Activated T-helper 1 cell treated with anti-CD3 and anti-CD28 coated beads, Interleukin-12 subunit alpha, Interleukin-12 subunit beta, Interleukin-2, Interleukin-4 antibody, amounts not matched to agents 30 ng/mL and 10 ng/mL and 1 ng/mL, durations not matched to agents 14 hours and 24 hours and 36 hours (primary cell): ENCODE data around the gene CTNNA2. TPM values are rescaled to one million over a fixed set of nuclear protein-coding genes. Genes with fewer than 3 reads are reported as not detected.

ENCODE experiments used
- DNase-seq: peaks from one replicate; pipeline ENCODE4 v3.0.0; 2021; ENCODE audit warnings: low spot score
- H3K27ac Mint-ChIP-seq: one replicate; pipeline ENCODE4 v1.8.0; 2021; ENCODE audit warnings: mild to moderate bottlenecking, mixed read lengths
- H3K27me3 Mint-ChIP-seq: one replicate; pipeline ENCODE4 v1.8.0; 2022; ENCODE audit warnings: mild to moderate bottlenecking, moderate library complexity, mixed read lengths; ENCODE audit not compliant: insufficient read depth
- H3K36me3 Mint-ChIP-seq: one replicate; pipeline ENCODE4 v1.8.0; 2021; ENCODE audit warnings: low read depth, mixed read lengths
- H3K4me1 Mint-ChIP-seq: one replicate; pipeline ENCODE4 v1.8.0; 2021; ENCODE audit warnings: low read depth, mixed read lengths
- H3K4me3 Mint-ChIP-seq: one replicate; pipeline ENCODE4 v1.8.0; 2021; ENCODE audit warnings: mild to moderate bottlenecking, moderate library complexity, mixed read lengths
- H3K9me3 Mint-ChIP-seq: one replicate; pipeline ENCODE4 v1.8.0; 2021; ENCODE audit warnings: mixed read lengths
- intact Hi-C: fragments of 100-400 bp; cut with micrococcal nuclease; formaldehyde crosslinking; loops from one replicate; pipeline ENCODE4 v1.15.1; 2024
- total RNA-seq: library from RNA; stranded (reverse); gene quantifications from 2 replicates; pipeline ENCODE4 v1.2.3, GENCODE V29; 2022

CTNNA2 gene
- total RNA-seq, 1 donor from 2014 or later: not detected

GRCh38 chr2:79915455-79915854 lies 402.6 kb downstream of the CTNNA2 start:
- intact Hi-C loops: no loop called here
- no peak overlapping the region for H3K4me3 Mint-ChIP-seq
- no peak overlapping the region for H3K27ac Mint-ChIP-seq
- H3K4me1 Mint-ChIP-seq: no peaks in the 10 kb centered on the region
- no peaks in the 10 kb centered on the region for H3K36me3 Mint-ChIP-seq
- H3K9me3 Mint-ChIP-seq: no peaks in the 10 kb centered on the region
- no peaks in the 10 kb centered on the region for H3K27me3 Mint-ChIP-seq
- DNase-seq: no peak

DNA sequence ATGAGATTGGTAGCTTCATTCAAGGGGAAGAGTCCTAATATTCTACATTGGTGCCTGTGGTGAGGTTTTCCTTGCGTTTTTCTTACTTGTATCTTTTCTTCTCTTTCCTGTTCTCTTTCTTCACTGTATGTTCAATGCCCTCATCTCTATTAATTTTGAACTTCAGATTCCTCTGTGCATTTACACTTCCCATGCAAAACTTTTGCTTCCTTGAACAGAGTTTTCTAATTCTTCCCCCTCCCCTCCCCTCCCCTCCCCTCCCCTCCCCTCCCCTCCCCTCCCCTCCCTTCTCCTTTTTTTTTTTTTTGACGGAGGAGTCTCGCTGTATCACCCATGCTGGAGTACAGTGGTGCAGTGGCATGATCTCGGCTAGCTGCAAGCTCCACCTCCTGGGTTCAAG lies 403.4 kb downstream of the CTNNA2 start:
- intact Hi-C loops: no loop called here
- Mint-ChIP-seq H3K4me1 (no peaks in the 10 kb centered on the region), H3K36me3 (no peaks in the 10 kb centered on the region), H3K4me3 (no peak overlapping the region), H3K27me3 (no peaks in the 10 kb centered on the region), H3K27ac (no peak overlapping the region), H3K9me3 (no peaks in the 10 kb centered on the region)
- DNase-seq: no peak

- Mint-ChIP-seq H3K9me3 (no peaks in the 10 kb centered on the region), H3K36me3 (no peaks in the 10 kb centered on the region), H3K4me3 (no peak overlapping the region), H3K27me3 (no peaks in the 10 kb centered on the region), H3K4me1 (no peaks in the 10 kb centered on the region), H3K27ac (no peak overlapping the region)
- intact Hi-C loops: no loop called here
- DNase-seq: no peak
These were observed 407.7 kb downstream of the CTNNA2 start for GRCh38 chr2:79920512-79921076.

DNA sequence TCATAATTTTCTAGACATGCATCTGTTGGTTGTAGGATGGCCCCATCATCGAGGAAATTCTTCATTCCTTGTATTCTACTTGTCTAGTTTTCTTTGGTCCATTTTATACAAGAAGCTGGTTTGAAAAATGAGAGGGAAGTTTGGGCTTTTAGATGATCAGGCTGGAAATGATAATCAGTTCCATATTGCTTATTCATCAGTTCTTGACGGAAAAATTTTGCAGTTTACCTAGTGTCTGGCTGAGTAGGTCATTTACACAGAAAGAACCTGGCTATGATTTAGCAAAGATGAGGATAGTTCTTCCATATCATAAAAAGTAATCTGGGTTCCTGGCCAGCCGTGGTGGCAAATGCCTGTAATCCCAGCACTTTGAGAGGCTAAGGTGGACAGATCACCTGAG lies 416.8 kb downstream of the CTNNA2 start:
- Mint-ChIP-seq H3K27ac (no peak overlapping the region), H3K9me3 (no peaks in the 10 kb centered on the region), H3K36me3 (no peaks in the 10 kb centered on the region), H3K27me3 (no peaks in the 10 kb centered on the region), H3K4me3 (no peak overlapping the region), H3K4me1 (no peaks in the 10 kb centered on the region)
- intact Hi-C loops: no loop called here
- DNase-seq: no peak

DNA sequence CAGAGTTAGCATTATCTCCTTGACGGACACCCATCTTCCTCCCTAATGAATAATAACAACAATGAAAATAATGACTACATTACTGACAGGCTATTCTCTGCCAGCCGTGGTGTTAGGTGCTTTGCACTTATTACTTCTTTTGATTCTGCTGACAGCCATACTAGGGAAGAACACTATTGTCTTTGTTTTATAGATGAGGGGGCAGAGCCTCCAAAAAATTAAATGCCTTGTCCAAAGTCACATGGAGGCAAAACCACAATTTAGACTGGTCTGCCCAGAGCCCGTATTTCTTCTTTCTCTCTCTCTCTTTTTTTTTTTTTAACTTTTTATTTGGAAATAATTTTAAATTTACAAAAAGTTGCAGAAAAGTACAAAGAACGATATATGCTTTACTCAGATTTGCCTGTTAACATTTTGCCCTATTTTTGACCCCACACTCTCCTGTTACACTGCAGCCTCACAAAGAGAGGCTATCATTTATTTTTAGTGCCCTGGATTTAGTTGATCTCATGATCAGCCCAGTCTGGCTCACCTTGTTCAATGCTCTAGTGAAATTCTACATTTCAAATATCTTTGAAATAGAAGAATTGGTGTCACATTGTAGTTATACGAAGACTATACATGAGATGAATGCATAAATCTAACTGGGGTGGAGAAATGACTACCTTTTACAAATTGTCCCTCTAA lies 422.3 kb downstream of the CTNNA2 start:
- no peaks in the 10 kb centered on the region for H3K36me3 Mint-ChIP-seq
- no peak overlapping the region for H3K27ac Mint-ChIP-seq
- H3K9me3 Mint-ChIP-seq: no peaks in the 10 kb centered on the region
- no peak for DNase-seq
- H3K27me3 Mint-ChIP-seq: no peaks in the 10 kb centered on the region
- no peak overlapping the region for H3K4me3 Mint-ChIP-seq
- no peaks in the 10 kb centered on the region for H3K4me1 Mint-ChIP-seq
- intact Hi-C loops: no loop called here

DNA sequence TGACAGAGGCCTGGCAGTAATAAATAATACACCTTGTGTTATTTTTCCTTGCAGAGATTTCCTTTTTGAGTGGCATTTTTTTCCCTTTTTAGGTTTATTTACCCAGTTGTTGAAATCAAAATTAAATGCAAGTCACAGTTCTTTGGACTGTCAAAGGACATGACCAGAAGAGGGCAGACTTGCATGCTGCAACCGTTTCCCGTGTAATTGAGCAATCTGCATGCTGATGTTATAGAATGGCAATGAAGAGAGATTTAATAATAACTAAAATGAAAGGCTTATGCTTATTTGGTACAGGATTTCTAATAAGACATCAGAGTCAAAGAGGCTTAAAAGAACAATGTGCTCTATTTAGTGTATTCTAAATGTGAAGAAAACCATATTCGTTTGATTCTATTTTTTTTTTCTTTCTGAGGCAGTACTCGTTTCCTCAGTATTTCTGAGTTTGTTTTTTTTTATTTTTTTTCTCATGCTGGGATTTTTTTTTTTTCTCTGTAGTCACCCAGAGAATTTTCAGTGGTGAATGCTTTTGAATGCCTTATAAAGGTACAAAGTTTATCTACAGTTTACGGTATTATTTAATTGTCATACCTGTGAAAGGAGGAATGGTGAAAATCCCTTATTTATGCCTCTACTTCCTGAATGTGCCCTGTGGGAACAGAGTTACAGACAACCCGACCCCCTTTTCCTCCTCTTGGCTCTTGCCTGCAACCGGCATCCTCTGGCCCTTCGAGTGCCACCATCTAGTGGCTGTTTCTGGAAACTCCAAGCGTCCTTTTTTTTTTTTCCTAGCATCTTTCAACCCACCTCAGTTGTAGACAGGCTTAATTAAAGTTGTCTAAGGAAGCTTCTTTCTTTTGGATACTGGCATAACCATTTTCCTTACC lies 423.2 kb downstream of the CTNNA2 start:
- Mint-ChIP-seq H3K27ac (no peak overlapping the region), H3K36me3 (no peaks in the 10 kb centered on the region)
- no peak for DNase-seq

GRCh38 chr2:79936715-79937114 lies 423.9 kb downstream of the CTNNA2 start:
- no peak overlapping the region for H3K27ac Mint-ChIP-seq
- no peaks in the 10 kb centered on the region for H3K4me1 Mint-ChIP-seq
- intact Hi-C loops: no loop called here
- no peak overlapping the region for H3K4me3 Mint-ChIP-seq
- no peaks in the 10 kb centered on the region for H3K36me3 Mint-ChIP-seq
- no peak for DNase-seq
- no peaks in the 10 kb centered on the region for H3K9me3 Mint-ChIP-seq
- H3K27me3 Mint-ChIP-seq: no peaks in the 10 kb centered on the region

More for the DNA sequence above, 423.2 kb downstream of the CTNNA2 start:
- intact Hi-C loops: no loop called here
- Mint-ChIP-seq H3K4me3 (no peak overlapping the region), H3K27me3 (no peaks in the 10 kb centered on the region), H3K9me3 (no peaks in the 10 kb centered on the region), H3K4me1 (no peaks in the 10 kb centered on the region)

DNA sequence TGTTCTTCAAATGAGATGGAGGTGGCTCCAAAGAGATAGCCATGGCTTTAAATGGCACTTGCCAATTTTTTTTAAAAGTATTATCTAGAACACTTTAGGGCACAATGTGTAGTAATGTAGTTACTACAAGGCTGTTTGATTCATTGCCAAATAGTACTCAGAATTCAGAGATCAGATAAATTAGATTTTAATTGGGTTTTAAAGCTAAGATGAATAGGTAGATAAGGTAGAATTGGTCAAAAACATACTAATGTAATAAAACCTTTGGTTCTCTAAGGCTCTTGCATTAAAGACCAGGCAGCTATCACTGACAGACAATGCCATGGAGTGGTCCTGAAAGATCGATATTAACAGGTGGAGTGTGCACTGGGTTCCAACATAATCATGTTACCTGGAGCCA lies 425.8 kb downstream of the CTNNA2 start:
- intact Hi-C loops: no loop called here
- Mint-ChIP-seq H3K36me3 (no peaks in the 10 kb centered on the region), H3K27ac (no peak overlapping the region), H3K27me3 (no peaks in the 10 kb centered on the region), H3K9me3 (no peaks in the 10 kb centered on the region), H3K4me1 (no peaks in the 10 kb centered on the region), H3K4me3 (no peak overlapping the region)
- DNase-seq: no peak

- no peaks in the 10 kb centered on the region for H3K4me1 Mint-ChIP-seq
- H3K9me3 Mint-ChIP-seq: no peaks in the 10 kb centered on the region
- no peaks in the 10 kb centered on the region for H3K27me3 Mint-ChIP-seq
- DNase-seq: no peak
- intact Hi-C loops: no loop called here
- H3K27ac Mint-ChIP-seq: no peak overlapping the region
- no peak overlapping the region for H3K4me3 Mint-ChIP-seq
- H3K36me3 Mint-ChIP-seq: no peaks in the 10 kb centered on the region
These were observed 427.5 kb downstream of the CTNNA2 start for GRCh38 chr2:79940364-79940763.

GRCh38 chr2:79941179-79941578 lies 428.3 kb downstream of the CTNNA2 start:
- Mint-ChIP-seq H3K4me3 (no peak overlapping the region), H3K27ac (no peak overlapping the region), H3K9me3 (no peaks in the 10 kb centered on the region), H3K27me3 (no peaks in the 10 kb centered on the region), H3K36me3 (no peaks in the 10 kb centered on the region), H3K4me1 (no peaks in the 10 kb centered on the region)
- intact Hi-C loops: no loop called here
- DNase-seq: no peak

- Mint-ChIP-seq H3K9me3 (no peaks in the 10 kb centered on the region), H3K27me3 (no peaks in the 10 kb centered on the region), H3K36me3 (no peaks in the 10 kb centered on the region), H3K27ac (no peak overlapping the region), H3K4me1 (no peaks in the 10 kb centered on the region), H3K4me3 (no peak overlapping the region)
- intact Hi-C loops: no loop called here
- no peak for DNase-seq
These were observed 431.4 kb downstream of the CTNNA2 start for GRCh38 chr2:79944205-79944604.

DNA sequence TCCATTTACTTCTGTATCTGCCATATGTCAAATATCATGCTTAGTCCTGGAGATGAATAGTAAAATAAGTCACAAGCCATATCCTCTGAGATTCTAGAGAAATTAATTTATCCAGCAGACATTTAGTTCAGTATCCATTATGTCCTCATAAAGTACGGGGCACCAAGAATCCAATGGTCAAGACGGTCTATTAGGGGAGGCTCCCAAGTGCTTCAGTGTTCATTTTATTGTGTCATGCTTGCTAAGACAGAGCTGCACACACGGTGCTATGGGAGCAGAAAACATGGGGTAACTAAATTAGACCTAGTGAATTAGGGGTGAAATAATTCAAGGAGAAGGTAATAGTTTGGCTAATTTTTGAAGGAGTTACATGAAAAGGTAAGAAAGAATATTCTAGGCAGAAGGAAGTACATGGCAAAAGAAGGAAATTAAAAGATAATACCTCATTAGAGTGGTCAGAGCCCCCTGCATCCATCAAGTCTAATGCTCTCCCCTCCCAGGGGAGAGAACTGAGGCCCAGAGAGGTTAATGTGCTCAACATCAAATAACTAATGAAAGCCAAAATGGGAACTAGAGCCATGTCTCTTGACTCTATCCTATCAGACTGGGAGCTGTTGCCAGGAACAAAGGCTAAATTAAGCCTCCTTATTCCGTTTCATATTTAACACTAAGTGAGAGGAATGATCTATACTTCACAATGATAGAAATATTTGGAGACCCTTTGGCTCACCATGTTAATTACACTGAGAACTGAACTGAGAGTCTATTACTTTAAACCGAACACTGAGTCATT lies 433.0 kb downstream of the CTNNA2 start:
- H3K27me3 Mint-ChIP-seq: no peaks in the 10 kb centered on the region
- H3K9me3 Mint-ChIP-seq: no peaks in the 10 kb centered on the region
- no peak for DNase-seq
- H3K4me3 Mint-ChIP-seq: no peak overlapping the region
- no peak overlapping the region for H3K27ac Mint-ChIP-seq
- H3K36me3 Mint-ChIP-seq: no peaks in the 10 kb centered on the region
- no peaks in the 10 kb centered on the region for H3K4me1 Mint-ChIP-seq
- intact Hi-C loops: no loop called here

- Mint-ChIP-seq H3K27me3 (no peaks in the 10 kb centered on the region), H3K4me1 (no peaks in the 10 kb centered on the region), H3K27ac (no peak overlapping the region), H3K9me3 (no peaks in the 10 kb centered on the region), H3K36me3 (no peaks in the 10 kb centered on the region), H3K4me3 (no peak overlapping the region)
- intact Hi-C loops: no loop called here
- DNase-seq: no peak
These were observed 434.9 kb downstream of the CTNNA2 start for GRCh38 chr2:79947751-79948150.
